Heart left ventricle (tissue), 13 donors: ENCODE data around the gene FASTKD1.
"Not testable (repeated sequence)": the region's sequence is repeated elsewhere in the genome, so short reads cannot be mapped to it uniquely, and the experiment has no call there.

Experiments used
- CTCF ChIP-seq, 12 donors: fragments of 200-600 bp; sonication (generic) in 4 of 12; IDR thresholded peaks; one replicate each; pipeline versions ENCODE4 v1.5.0 to v1.8.0; 2018 to 2022; ENCODE audit warnings: antibody characterized with exemption in 12 of 12, mild to moderate bottlenecking in 5 of 12
- POLR2A ChIP-seq, 2 donors: fragments of 450-650 bp; IDR thresholded peaks; one replicate each; pipeline ENCODE4 v1.6.1; 2017; ENCODE audit warnings: antibody characterized with exemption in 2 of 2, mild to moderate bottlenecking in 2 of 2, moderate library complexity in 2 of 2
- donor health status: ischemic (EF 13 %, LVEDD 7.1; RV severe dilation, severe dysfunction).
- donor health status: DM: no; HTN: yes; CAD: no.
- donor health status: DM: no; HTN: no; CAD: no.
- donor health status: ischemic (EF 25% LVEDD 6.9; RV normal size, moderate dysfunction).
- donor health status: ischemic (EF 25% LVEDD 5.7; RV mildly dilated, moderate dysfunction).
- donor health status: ischemic (EF 35%, LVEDD 5.7; RV mildly dilated, moderate dysfunction).
- donor health status: nonischemic (EF 11% LVEDD 7.7; RV severe dilation, severe dysfunction).
- donor health status: DM: yes; HTN: yes; CAD: no.
- donor health status: PGD.
- donor health status: ischemic (EF 29% LVEDD 5.4; RV normal size, mild dysfunction).
- donor health status: nonischemic (EF 23%, LVEDD 6.1; RV moderate dilation, normal function).

- not testable (repeated sequence) for TF ChIP-seq CTCF, POLR2A (IDR thresholded peaks at IDR 0.05)
These were observed 1.6 kb upstream of the FASTKD1 start for GRCh38 chr2:169575264-169575663.
